Islet precursor cell (in vitro differentiated cells): ENCODE results near the gene KCNJ11.

Experiments used
- DNase-seq: peaks from one replicate; pipeline ENCODE4 v3.0.0-alpha.2; 2018

The KCNJ11 gene

DNA sequence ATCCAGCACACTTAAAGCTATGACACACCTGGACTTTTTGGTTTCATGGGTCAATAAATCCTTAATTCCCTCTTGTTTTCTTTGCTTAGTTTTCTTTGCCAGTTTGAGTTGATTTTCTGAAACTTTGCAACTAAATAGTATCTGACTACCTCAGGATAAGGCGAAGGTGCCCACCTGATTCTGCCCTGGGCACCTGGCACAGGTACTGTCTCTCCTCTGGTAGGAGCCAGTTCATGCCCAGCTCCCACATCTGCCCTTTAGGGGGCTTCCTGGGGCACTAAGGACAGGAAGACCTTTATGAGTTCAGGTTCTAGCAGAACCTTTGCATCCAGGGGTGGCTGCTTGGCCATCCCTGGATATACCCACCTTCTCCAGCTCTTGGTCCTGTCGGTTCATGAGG lies 19.6 kb upstream of the KCNJ11 start:
- DNase-seq = no peak

DNA sequence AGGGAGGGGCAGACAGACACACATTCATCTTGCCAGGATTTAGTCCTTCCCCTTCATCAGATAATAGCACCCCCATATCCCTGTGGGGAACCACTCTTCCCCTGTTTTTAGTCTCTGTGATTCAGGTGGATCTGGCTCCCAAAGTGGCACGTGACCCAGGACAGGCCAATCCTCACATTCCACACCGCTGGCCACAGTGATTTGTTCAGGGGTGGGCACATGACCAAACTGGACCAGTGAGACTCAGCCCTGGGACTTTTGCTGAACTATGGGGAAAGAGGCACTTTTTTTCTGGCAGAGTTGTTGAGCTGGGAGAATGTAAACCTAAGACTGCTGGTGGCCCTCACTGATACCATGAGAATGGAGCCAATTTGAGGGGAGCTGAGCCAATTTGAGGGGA lies 19.1 kb upstream of the KCNJ11 start:
- DNase-seq = no peak

DNA sequence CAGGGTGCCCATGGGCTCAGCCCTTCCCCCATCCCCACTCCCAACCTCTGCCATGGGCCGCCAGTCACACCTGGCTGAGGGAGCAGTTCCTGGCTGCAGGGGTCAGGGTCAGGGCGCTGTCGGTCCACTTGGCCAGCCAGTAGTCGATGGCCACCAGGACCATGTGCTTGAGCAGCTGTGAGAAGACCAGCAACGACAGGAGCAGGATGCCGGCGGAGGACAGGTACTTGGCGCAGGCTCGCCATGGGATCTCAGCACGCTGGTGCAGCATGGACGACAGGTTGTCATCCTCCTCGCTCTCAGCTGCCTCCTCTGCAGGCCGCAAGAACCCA lies 18.3 kb upstream of the KCNJ11 start:
- DNase-seq = no peak

DNA sequence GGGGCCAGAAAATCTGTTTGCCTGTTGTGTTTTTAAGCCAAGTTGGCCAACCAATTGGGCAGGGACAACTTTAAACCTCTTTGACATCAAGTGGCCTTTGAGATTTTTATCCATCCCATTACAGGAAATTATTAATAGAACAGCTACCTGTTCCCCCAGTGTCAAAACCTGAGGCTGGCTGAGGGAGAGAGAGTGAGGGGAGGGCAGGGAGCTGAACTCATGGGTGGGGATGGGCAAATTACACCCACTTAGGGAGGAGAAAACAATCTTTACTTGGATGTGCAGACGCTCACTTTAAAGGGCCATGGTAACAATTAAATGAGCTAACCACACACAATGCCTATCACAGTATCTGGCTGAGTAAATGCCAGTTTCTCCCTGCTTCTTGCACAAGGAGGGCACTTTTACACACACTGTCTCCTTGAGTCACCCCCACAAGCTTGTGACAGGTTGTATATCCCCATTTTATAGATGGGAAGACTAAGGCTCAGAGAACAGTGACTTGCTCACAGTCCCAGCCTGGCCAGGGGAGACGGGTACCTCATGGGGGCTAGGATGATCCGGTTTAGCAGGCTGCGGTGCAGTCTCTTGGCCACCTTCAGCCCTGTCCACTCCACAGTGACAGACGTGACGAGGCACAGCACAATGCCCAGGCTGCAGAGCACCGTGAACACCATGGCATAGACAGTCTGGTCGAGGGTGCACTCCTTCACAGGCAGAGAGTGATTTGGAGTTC lies 17.8 kb upstream of the KCNJ11 start:
- no peak for DNase-seq

DNA sequence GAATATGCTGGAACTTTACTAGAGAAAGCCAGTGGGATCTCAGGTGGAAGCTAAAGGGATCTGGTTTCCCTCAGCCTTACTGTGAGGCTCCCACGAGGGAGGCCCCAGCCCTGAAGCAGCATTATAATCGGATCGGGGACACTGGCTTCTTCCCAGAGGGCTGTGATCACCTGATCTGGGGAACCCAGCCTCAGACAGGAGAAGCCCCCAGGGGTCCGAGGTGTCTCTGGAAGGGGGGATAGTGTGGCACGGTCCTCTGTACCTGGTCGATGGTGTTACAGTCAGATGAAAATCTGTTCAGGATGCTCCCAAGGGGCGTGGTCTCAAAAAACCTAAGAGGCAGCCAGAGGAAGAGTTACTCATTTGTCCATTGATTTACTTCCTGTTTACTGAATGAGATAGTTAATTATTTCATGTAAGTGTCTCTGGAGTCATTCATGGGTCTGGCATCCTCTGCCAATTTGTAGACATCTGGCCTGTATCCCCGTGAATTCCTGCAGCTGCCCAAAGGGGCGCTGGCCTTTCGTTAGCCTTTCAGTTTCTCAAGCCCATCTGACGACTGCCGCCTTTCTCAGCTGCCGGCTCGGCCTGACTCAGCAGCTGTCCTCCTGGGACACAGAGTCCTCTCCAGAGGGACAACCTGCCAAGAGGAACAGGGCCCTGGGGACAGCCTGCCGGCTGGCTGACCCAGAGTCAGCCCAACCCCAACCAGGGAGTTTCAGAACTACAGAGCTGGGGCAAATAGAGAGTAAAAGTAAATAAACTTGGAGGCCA lies 17.0 kb upstream of the KCNJ11 start:
- DNase-seq = no peak

DNA sequence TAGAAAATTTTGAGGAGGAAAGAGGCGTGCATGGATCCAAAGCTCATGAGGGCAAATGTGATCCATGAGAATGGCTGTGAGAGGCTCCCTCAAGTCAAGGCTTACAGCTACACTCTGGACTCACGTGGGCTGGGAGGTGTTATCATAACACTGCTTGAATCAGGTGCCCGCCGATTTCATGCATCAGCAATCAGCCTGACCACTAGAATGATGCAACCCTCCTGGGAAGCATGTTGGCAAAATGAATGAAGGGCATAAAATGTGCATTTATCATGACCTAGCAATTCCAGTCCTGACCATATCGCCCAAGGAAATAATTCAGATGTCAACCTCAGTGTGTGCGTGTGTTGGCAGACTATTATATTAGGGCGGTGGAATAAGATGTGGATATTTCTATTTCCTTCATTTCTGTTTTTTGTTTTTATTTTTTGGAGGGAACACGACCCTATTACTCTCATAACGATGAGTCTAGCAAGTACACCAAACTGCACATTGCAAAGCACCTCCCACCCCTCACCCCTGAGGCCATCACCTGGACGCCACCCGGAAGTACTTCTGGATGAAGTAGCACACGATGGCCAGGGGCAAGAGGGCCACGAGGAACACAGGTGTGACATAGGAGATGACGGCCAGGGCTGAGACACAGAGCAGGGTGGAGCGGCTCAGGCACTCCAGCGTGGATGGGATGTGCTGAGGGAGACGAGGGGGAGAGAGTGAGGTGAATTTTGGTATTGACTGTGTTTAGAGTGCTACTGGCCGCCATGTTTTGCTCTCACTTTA lies 15.7 kb upstream of the KCNJ11 start:
- DNase-seq = no peak

DNA sequence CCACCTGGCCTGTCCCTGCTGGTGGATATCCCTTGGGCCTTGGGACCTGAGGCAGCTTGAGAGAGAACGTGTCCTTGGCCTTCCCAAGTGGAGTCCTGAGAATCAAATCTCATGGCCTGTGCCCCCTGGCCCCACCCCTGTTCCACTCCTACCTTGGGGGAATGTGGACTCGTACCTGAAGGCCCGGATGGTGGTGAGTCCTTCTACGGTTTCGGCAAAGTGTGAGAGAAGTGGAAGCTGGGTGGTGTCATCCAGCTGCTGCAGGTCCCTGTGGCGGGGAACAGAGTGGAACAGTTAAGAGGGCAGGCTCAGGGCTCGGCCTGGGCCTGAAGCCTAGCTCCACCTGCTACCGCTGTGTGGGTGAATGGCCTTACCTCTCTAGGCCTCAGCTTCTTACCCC lies 14.0 kb upstream of the KCNJ11 start:
- DNase-seq = no peak

DNA sequence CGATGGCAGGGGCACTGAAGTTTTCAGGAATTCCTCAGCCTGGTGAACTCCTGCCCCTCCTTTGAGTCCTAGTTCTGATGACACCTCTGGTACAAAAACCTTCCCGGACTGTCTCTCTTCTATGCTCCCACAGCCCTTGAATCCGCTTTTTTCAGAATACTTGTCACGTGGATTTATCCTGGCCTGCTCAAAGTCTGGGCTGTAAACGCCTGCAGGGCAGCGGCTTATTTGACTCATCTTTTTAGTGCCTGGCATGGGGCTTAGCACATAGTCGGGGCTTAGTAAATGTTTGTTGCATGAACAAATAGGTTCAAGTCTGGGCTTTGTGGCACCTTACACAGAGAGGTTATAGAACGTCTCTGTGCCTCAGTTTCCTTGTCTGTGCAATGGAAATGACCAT lies 13.4 kb upstream of the KCNJ11 start:
- DNase-seq = peak; percentile 71

DNA sequence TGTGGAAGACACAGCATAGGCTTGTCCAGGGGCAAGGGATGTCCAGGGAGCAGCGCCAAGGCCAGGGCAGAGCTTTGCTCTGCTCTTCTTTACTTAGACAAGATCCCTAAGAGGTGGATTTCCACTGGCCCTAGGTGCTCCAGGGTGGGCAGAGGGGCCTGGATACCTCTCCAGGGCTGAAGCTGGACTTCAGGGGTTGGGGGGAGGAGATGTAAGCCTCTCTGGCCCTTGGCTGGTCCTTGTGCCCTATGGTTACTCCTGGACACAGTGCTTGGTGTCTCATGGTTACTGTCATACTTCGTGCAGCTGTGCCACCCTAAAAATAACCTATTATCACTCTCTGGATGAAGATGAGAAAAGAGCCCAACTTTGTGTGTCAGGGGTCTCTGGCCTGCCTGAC lies 12.9 kb upstream of the KCNJ11 start:
- DNase-seq = no peak

DNA sequence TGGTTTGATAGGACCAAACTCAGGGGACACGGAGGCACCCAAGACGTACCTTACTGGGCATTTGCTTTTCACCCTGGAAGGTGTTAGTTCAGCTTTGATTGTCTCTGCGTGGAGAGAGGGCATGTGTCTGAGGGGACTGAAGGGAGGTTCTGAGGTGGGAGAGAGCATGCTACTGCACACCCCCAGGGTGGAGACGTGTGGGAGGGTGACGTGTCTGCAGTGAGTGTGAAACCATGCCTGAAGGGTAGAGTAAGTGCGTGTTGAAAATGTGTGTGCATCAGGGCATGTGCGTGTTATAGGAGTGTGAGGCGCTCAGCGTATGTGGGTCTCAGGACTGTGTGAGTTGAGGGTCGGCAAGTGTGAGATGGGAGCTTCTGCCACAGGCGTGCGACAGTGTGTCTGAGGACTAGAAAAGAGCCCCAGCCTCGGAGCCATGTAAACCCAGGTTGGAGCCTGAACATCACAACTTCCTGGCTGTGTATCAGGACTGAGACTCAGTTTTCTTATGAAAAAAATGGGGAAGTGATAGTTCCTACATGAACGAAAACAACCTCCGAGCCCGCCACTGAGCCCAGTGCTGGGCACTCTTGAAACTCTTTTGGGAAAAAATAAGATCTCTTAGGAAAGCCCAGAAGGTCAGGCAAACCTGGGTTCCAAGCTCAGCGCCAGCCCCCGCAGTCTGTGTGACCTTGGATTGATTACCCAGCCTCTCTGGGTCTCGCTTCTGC lies 11.8 kb upstream of the KCNJ11 start:
- no peak for DNase-seq

DNA sequence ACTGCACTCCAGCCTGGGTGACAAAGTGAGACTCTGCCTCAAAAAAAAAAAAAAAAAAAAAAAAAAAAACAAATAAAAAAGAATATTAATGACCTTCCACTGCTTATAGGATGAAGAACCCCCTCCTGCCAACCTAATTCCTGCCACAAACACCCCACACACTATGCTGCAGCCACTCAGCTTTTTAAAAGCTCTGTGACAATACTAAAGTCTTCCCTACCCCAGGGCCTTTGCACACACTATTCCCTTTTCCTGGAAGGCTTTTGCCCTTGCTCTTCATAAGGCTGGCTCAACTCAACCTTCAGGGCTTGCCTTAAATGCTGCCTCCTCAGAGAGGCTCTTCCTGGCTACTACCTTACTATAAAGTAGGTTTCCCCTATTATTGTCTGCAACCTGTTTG lies 10.8 kb upstream of the KCNJ11 start:
- no peak for DNase-seq

DNA sequence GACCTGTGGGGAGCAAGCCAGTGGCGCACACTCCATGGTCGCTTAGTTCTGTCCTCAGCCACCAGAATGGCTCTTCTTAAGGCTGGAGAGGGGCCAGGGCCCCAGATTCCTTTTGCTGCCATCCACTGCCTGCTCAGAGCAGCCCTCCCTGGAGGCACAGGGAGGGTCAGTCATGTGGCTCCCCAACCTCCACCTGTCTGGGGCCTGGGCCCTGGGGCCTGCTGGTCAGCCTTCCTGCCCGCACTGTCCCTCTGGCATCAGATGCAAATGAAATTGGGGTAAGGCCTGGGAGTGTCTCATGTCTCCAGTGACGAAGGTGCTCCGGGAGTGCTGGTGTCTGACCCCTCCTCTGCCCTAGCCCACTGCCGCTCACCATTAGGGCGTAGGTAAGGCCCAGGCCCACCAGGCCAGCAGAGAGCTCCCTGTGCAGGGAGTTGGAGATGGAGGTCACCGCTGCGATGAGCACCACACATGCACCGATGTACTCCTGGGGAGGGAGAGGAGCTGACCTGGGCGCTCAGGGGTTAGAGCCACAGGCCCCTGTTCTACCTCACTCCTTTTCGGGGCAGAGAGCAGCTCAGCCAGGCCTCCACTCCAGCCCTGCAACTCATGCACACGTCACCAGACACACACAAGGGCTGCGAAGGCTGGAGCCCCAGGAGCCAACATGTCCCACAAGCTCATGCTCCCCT lies 9.0 kb upstream of the KCNJ11 start:
- DNase-seq = no peak

DNA sequence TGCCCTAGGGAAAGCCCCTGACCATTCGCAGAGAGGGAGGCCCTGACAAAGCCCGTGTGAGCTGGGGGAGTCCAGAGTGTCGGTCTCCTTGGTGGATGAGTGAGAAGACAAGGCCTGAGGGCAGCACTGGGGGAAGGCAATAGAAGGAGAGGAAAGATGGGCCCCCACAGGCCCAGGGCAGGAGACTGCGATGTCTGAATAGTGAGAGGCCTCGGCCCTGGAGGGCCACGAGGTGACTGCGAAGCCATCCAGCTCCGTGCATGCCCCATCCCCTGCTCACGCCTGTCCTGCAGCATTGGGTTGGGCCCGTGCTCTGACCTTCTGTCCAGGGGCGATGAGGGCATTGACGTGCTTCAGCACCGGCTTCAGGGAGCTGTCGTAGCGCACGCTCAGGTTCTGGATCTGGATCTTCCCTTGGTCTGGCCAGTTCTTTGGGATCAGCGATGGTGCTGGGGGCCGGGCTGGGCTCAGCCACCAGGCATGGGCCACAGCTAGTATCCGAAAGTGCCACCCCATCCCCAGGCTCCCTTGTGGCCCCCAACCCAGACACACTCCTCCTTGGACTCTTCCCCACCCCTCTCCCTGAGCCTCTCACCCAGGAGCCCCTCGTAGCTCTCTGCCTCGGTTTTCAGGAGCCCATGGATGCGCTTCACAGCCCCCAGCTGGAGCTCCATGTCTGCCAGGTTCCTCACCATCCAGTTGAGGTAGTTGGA lies 8.3 kb upstream of the KCNJ11 start:
- no peak for DNase-seq

DNA sequence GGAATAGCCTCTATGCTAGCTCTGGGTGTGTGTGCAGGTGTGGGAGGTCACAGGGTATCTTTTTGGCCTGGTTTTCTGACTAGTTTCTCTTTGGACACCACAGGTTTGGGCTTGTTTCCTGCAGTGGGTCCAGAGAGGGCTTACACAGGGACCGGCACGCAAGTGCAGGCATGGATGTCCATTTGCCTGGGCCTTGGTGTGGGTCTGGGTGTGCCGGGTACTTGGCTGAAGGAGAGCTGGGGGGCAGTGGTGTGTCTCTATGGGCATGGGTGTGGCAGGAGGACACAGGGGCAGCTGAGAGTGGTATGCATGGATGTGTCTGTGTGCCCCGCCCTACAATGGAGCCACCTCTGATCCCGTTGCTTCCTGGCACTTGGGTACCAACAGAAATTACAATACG lies 7.5 kb upstream of the KCNJ11 start:
- DNase-seq = no peak

DNA sequence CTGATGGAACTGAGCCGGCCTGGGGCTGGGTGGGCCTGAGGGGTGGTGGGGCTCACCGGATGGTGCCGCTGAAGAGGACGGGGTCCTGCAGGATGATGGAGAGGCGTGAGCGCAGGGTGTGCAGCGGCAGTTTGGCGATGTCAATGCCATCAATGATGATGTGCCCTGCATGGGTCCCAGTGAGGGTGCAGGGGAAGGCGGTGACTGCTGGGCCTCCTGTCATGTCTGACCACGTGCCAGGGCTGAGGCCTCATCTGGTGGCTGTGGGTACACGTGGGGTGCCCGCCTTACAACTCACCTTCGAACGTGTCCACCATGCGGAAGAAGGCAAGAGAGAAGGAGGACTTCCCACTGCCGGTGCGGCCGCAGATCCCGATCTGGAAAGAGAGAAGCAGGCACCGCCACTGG lies 7.1 kb upstream of the KCNJ11 start:
- no peak for DNase-seq

DNA sequence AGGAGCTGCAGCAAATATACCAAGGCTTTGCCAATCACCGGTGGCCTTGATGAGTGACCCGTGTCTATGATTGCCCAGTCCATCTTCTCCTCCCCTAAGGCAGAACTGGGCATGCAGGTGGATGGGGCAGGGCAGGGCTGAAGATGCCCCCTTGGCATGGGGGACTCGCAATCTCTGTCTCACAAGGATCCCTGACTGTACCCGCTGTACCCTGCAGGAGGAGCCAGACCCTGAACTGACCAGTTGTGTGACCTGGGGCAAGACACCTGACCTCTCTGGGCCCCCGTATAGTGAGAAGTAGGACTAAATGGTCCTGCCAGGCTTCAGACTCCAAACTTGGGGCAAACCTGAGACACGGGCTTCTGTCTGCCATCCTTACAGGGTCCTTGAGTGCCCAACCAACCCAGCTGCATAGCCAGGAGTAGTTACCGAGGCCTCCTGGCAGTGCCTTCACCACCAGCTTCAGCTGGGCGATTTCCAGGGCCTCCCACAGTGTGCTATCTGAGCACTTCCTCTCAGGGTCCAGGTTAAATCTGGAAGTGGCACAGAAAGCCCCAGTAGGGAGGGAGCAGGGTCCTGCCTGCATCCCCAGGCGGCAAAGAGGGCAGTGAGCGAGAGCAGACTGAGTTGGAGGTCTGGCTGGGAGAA lies 6.4 kb upstream of the KCNJ11 start:
- DNase-seq = no peak

DNA sequence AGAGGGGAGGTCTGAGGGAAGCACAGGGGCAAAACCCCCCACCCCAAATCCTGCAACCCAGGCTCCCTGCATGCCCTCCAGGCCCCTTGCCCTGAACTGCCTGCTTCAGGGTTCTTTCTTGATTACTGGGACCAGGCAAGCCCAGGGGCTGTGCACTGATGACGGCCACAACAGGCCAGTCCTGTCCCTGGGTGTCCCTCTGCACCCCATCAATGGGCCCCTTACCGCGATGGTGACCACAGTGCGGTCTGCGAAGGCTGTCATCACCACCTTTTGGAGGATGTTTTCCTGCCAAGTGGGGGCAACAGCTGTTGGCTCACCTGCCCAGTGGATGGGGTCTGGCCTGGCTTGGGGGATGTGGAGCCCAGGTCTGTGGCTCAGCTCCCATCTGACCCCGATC lies 5.0 kb upstream of the KCNJ11 start:
- DNase-seq = no peak

DNA sequence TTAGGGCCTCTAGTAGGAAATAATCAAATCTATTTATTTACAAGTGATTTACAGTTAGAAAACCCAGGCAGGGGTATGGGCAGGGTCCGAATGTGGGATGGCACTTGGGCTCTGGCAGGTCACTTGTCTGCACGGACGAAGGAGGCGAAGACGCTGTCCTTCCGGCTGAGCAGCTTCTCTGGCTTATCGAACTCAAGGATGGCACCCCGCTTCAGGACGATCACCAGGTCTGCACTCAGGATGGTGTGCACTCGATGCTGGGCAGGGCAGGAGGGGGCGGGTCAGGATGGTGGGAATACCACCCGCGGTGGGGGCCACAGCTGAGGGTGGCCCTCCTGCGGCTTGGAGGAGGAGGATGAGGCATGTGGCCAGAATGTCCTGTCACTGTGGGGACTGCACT lies 4.4 kb upstream of the KCNJ11 start:
- no peak for DNase-seq

DNA sequence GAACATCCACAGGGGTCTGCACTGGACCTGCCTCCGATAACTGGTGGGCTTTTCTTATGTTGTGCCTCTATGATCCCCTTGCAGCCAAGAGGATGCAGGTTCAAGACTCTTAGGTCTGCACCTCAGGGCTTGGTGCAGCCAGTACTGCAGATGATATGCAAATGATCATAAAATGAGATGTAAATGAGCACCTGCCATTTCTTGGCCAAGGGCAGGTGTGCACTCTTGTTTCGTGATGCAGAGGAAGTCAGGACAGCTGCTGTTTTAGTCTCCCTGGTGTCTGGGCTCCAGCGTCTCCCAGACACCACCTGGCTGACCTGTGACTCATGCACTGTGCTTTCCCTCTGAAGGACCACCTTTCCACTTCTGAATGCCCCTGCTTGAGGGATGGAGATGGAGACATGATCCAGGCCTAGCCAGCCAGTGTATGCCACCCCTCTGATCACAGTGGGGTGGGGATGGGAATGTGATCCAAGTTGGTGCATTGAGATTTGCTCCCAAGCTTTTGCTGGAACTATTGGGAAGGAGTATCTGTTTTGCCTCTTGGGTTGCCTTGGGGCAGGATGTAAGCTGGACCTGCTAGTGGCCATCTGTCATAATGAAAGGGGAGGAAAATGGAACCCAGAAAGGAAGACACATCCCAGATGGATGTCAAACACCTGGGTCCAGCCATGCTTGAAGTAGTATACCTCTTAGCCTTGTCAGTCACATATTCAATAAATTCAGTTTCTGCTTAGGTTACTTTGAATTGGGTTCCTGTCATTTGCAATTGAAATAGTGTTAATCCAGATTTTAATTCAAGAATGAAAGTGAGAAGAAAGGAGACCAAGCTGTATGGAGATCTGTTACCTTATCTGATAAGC lies 3.3 kb upstream of the KCNJ11 start:
- DNase-seq = peak; percentile 51

DNA sequence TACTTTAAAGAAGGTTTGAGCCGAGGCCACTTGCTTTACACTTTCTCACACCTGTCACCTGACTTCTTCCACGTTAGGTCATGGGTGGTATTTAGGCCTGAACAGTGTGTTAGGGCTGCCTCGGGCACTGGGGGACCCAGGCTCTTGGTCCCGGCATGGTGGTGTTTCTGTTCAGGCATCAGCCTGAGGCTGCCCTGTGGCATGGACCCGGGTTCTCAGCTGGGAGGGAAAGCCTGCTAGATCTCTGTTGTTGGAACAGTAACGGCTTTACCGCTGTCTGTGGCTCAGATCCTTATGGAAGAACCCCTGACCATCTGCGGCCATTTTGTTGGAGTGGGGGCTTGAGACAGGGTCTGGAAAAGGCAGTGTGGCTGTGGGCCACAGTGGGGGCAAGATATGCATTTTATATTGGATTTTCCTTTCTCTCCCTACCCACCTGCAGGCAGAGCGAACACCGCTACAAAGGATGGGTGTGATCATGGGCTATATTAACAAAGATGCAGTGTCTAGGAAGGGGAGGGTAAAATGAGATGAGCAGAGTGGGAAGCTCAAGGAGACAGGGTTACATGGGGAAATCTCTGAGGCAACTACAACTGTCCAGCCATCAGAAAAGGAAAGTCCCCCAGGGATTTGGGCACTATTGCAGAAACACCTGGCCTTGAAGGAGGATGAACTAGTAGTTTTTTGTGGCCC lies 1.6 kb upstream of the KCNJ11 start:
- DNase-seq = no peak
